GM23338 (cell line): ENCODE results near the gene BRD3.

ENCODE experiments used
- EZH2 ChIP-seq: fragments of 200-600 bp; sonication (generic); IDR thresholded peaks from one replicate; pipeline ENCODE4 v1.8.0; 2017; ENCODE audit warnings: antibody characterized with exemption, mild to moderate bottlenecking, low read depth; ENCODE audit not compliant: unreplicated experiment
- EZH2phosphoT487 ChIP-seq: fragments of 200-600 bp; sonication (generic); IDR thresholded peaks from one replicate; pipeline ENCODE4 v1.8.1; 2018; ENCODE audit warnings: antibody characterized with exemption; ENCODE audit not compliant: unreplicated experiment
- POLR2AphosphoS5 ChIP-seq: IDR thresholded peaks from 2 replicates; pipeline ENCODE4 v1.6.1; 2016; ENCODE audit warnings: antibody characterized with exemption, low read depth
- TF ChIP-seq, protein P1 (sequence below), 2 experiments: fragments of 200-600 bp in 1 of 2; sonication (generic) in 1 of 2; conservative IDR thresholded peaks; 2 replicates each; pipeline versions ENCODE4 v1.5.1 to v1.6.1; 2016 to 2017; ENCODE audit warnings: antibody characterized with exemption in 2 of 2, low read depth in 2 of 2, mild to moderate bottlenecking in 2 of 2, moderate library complexity in 1 of 2
- TF ChIP-seq, protein P2 (sequence below): IDR thresholded peaks from one replicate; pipeline ENCODE4 v1.6.1; 2018; ENCODE audit warnings: antibody characterized with exemption; ENCODE audit not compliant: unreplicated experiment

GRCh38 chr9:134027561-134027960, 40.3 kb downstream of the BRD3 start:
- TF ChIP-seq, protein P1, sequence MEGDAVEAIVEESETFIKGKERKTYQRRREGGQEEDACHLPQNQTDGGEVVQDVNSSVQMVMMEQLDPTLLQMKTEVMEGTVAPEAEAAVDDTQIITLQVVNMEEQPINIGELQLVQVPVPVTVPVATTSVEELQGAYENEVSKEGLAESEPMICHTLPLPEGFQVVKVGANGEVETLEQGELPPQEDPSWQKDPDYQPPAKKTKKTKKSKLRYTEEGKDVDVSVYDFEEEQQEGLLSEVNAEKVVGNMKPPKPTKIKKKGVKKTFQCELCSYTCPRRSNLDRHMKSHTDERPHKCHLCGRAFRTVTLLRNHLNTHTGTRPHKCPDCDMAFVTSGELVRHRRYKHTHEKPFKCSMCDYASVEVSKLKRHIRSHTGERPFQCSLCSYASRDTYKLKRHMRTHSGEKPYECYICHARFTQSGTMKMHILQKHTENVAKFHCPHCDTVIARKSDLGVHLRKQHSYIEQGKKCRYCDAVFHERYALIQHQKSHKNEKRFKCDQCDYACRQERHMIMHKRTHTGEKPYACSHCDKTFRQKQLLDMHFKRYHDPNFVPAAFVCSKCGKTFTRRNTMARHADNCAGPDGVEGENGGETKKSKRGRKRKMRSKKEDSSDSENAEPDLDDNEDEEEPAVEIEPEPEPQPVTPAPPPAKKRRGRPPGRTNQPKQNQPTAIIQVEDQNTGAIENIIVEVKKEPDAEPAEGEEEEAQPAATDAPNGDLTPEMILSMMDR (conservative IDR thresholded peaks at IDR 0.05; ENCODE audit: low read depth in 2 of 2): no peak
- TF ChIP-seq POLR2AphosphoS5 (no peak), EZH2 (no peak), EZH2phosphoT487 (no peak)
- TF ChIP-seq, protein P2, sequence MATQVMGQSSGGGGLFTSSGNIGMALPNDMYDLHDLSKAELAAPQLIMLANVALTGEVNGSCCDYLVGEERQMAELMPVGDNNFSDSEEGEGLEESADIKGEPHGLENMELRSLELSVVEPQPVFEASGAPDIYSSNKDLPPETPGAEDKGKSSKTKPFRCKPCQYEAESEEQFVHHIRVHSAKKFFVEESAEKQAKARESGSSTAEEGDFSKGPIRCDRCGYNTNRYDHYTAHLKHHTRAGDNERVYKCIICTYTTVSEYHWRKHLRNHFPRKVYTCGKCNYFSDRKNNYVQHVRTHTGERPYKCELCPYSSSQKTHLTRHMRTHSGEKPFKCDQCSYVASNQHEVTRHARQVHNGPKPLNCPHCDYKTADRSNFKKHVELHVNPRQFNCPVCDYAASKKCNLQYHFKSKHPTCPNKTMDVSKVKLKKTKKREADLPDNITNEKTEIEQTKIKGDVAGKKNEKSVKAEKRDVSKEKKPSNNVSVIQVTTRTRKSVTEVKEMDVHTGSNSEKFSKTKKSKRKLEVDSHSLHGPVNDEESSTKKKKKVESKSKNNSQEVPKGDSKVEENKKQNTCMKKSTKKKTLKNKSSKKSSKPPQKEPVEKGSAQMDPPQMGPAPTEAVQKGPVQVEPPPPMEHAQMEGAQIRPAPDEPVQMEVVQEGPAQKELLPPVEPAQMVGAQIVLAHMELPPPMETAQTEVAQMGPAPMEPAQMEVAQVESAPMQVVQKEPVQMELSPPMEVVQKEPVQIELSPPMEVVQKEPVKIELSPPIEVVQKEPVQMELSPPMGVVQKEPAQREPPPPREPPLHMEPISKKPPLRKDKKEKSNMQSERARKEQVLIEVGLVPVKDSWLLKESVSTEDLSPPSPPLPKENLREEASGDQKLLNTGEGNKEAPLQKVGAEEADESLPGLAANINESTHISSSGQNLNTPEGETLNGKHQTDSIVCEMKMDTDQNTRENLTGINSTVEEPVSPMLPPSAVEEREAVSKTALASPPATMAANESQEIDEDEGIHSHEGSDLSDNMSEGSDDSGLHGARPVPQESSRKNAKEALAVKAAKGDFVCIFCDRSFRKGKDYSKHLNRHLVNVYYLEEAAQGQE: no peak
